Stimulated activated CD4-positive, alpha-beta T cell treated with anti-CD3 and anti-CD28 coated beads, Interleukin-15, amount 100 ng/mL, for 1 hour (primary cell): Measurements from ENCODE around the gene DAPP1.
A peak's percentile ranks its signal among the peaks of the same experiment; 100 is the strongest.

Experiments
- DNase-seq, 2 donors: peaks; one replicate each; pipeline ENCODE4 v3.0.0-alpha.2; 2020; ENCODE audit warnings: low read depth in 1 of 2, low spot score in 1 of 2

DAPP1 gene

GRCh38 chr4:99894161-99894997 lies 77.8 kb downstream of the DAPP1 start, which contains the start of gene LAMTOR3:
LAMTOR3 (minus strand) TSS chr4:99894427; CDS start chr4:99893963, 464 bp downstream.
- DNase-seq: peak; percentile 79 to 84

DNA sequence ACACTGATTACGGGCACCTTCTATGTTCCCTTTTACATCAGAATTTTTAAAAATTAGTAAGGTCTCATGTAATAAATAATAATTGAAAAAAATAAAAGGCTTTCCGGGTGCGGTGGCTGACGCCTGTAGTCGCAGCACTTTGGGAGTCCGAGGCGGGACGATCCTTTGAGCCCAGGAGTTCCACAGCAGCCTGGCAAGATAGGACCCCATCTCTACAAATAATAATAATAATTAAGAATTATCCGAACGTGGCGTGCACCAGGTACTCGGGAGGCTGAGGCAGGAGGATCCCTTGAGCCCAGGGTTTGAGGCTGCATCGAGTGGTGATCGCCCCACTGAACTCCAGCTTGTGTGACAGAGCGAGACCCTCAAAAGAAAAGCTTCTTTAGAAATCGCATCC lies 78.4 kb downstream of the DAPP1 start:
- DNase-seq: no peak

GRCh38 chr4:99915449-99915848 lies 98.8 kb downstream of the DAPP1 start:
- no peak for DNase-seq

- DNase-seq: no peak
Measured at GRCh38 chr4:99917575-99917974, 100.9 kb downstream of the DAPP1 start.

- no peak for DNase-seq
Measured at GRCh38 chr4:99918656-99919055, 102.0 kb downstream of the DAPP1 start.
